Islet of Langerhans (tissue), 1 donor: ENCODE results near the gene FNDC11.

ENCODE experiments used
- FAIRE-seq: peaks from one replicate; lab custom pipeline; 2011; peaks lifted over from hg19 to GRCh38; lab: Jason Lieb, UNC

Gene FNDC11

GRCh38 chr20:63540417-63541186, 13.4 kb upstream of the FNDC11 start:
- FAIRE-seq, result no peak

- FAIRE-seq, result no peak
Measured at GRCh38 chr20:63541371-63541770, 12.6 kb upstream of the FNDC11 start.

GRCh38 chr20:63542031-63542559, 11.9 kb upstream of the FNDC11 start:
- FAIRE-seq, result no peak

GRCh38 chr20:63542696-63543095, 11.3 kb upstream of the FNDC11 start:
- FAIRE-seq, result no peak

DNA sequence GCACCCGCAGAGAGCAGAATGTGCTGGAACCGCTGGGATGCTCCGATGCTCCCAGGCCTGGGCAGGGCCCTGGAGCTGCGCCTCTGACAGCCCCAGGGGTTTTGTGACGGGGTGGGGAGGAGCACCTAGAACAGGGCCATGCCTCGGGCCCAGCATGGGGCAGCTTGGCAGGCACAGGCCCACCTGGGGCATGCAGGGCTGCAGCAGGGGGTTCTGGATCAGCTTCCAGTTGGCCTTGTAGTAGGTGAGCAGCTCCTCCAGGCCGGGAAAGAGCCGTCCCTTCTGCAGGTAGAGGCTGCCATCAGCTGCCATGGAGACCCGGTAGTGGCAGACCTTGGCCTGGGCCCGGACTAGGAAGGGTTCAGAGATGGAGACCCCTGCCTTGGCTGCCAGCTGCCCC, 10.8 kb upstream of the FNDC11 start:
- FAIRE-seq, result no peak

- FAIRE-seq, result no peak
Measured at GRCh38 chr20:63543733-63544132, 10.2 kb upstream of the FNDC11 start.

GRCh38 chr20:63544241-63544957, 9.6 kb upstream of the FNDC11 start:
- no peak for FAIRE-seq

DNA sequence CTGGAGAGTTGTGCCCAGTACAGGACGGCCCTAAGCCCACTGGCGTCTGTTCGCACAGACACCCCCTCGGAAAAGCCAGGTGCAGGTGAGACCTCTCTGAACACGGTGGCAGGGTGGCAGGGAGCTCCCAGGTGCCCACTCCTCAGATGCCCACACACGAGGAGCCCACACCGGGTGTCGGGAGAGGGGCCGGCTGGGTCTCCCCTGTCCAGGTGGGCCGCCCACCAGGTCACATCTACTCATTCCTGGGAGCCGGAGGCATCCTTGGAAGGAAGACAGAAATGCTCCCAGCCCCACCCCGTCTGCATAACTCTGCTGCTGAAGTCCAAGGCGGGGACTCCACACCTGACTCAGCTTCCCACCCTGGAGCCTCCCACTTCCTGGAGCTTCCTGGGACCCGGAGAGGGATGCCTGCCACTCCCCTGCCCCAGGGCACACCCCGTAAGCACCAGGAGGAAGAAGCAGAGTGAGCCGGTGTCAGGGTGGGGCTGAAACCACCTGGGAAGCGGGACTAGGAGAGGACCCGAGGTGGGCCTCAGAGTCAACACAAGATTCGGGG, 8.9 kb upstream of the FNDC11 start:
- FAIRE-seq, result no peak

- FAIRE-seq, result no peak
Measured at GRCh38 chr20:63545814-63546213, 8.1 kb upstream of the FNDC11 start.

DNA sequence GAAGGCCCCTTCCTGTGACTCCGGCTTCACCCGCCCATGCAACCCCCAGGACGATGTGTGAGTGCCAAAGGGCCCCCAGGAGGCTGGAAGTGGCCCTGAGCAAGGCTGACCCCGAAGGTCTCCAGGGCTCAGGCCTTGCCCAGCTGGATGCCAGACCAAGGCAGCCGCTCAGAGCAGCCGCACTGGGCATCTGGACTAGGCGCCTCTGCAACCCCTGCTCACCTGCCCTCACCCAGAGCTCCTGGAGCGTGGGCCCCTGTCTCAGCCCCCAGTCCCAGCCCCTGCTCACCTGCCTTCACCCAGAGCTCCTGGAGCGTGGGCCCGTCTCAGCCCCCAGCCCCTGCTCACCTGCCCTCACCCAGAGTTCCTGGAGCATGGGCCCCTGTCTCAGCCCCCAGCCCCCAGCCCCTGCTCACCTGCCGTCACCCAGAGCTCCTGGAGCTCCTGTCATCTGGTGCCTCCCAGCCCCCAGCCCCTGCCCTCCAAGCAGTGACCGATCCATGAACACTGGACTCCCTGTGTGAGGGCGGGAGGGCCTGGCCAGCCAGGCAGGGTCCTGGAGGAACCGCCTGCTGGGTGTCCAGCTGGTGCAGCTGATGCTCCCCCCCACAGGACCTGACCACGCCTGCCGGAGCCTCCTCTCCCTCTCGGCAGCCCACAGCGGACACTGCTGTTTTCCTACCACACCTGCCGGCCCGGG, 7.6 kb upstream of the FNDC11 start:
- no peak for FAIRE-seq

DNA sequence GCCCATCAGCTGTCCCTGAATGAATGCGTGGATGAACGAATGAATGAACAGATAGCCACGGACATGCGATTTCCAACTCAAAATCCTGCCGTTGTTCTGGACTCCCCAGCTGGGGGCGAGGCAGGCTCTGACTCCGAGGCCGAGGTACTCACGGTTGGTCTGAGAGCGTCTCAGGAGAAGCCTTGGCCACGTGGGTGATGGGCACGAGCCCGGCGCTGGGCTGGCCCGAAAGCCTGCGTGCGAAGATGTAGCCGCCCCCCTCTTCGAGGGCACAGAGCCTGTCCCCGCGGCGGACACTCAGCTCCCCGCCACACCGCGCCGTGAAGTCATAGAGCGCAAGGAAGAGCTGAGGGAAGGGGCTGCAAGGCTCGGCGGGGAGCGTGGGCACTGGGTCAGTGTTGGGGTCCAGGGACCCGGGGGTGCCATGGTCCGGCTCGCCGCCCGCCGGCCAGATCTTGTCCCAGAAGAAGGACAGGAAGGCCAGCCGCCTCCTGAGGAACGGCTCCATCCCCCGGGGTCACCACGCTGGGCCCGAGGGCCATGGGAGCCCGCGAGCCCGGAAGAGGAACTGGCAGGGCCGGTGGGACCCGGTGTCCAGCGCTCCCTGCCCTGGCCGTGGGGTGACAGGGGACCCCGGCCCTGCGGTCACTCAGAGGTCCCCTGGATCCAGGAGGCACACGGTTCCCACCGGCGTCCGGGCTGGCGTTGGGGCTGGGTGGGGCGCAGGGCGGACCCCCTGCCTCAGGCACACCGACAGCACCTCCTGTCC, 6.8 kb upstream of the FNDC11 start:
- no peak for FAIRE-seq

- FAIRE-seq, result no peak
Measured at GRCh38 chr20:63547725-63548480, 6.1 kb upstream of the FNDC11 start, which contains the start of gene SRMS. SRMS (minus strand) TSS chr20:63547749; CDS start chr20:63547463, 286 bp downstream.

DNA sequence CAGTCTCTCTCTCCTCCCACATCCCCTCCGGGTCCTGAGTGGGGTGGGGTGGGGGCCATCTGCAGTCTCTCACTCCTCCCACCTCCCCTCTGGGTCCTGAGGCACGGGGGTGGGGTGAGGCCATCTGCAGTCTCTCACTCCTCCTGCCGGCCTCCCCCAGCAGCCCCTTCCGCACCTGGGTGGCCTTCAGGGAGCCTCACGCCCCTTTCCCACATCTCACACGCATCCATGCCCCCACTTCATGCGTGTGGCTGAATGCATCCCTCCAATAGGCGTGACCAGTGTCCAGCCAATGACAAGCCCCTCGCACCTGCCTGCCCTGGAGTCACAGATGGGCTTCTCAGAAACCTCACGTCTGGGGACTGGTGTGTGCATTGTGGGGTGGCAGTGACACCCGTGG, 5.4 kb upstream of the FNDC11 start:
- no peak for FAIRE-seq

GRCh38 chr20:63549019-63549418, 4.9 kb upstream of the FNDC11 start:
- FAIRE-seq, result no peak

- no peak for FAIRE-seq
Measured at GRCh38 chr20:63549679-63550282, 4.2 kb upstream of the FNDC11 start.

- FAIRE-seq, result no peak
Measured at GRCh38 chr20:63551068-63551467, 2.9 kb upstream of the FNDC11 start.

DNA sequence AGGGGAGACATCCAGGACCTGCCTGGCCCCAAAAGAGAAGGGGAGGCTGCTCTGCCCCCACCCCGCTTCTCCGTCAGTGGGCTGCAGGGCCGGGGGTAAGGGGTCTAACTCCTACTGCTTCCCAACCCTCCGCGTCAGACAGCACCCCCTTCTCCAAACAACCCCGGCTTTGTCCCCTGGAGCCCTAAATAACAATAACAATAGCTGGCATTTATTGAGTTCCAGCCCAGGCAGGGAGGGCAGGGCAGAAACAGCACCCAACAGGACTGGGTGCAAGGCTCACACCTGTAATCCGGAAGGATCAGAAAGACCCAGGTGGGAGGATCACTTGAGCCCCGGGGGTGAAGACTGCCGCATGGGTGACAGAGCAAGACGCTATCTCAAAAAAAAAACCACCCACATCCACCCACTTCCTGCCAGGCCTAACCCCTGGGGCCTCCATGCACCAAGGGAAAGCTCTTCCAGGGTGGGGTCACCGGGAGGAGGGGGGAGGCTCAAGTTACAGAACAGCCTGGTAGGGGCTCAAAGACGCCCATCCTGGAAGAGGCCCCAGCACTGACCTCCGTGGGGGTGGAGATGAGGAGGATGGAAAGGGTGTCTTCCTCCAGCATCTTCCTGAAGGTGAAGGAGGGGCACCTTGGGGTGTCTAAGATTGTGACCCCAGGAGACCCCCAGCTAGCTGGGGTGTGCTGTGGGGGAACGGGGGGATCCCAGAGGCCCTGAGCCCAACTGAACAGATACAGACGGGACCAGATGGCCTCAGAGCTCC, 1.3 kb upstream of the FNDC11 start:
- FAIRE-seq, result no peak

GRCh38 chr20:63553251-63553932, 567 bp upstream of the FNDC11 start:
- no peak for FAIRE-seq
